SU-DHL-6 (cell line): ENCODE results near the gene BCAS1.

Experiments
- H2AFZ ChIP-seq: fragments of 200-600 bp; sonication (generic); 2 replicates; pipeline ENCODE4 v1.6.1; 2014; ENCODE audit warnings: low read depth, mild to moderate bottlenecking, moderate library complexity, mixed read lengths, antibody characterized with exemption, low read length; ENCODE audit not compliant: severe bottlenecking
- H3F3A ChIP-seq: fragments of 200-600 bp; shearing (Covaris generic); 2 replicates; pipeline ENCODE4 v1.6.0; 2016; ENCODE audit warnings: antibody characterized with exemption, mild to moderate bottlenecking; ENCODE audit not compliant: insufficient read depth
- H3K27ac ChIP-seq: fragments of 200-600 bp; sonication (generic); 2 replicates; pipeline ENCODE4 v1.5.1; 2016; ENCODE audit warnings: low read depth, mild to moderate bottlenecking, low read length, moderate library complexity, mixed read lengths
- H3K27me3 ChIP-seq: fragments of 200-600 bp; sonication (generic), shearing (Covaris generic); 2 replicates; pipeline ENCODE4 v1.6.0; 2014; ENCODE audit warnings: mild to moderate bottlenecking, low read length
- H3K36me3 ChIP-seq: fragments of 200-600 bp; sonication (generic); 2 replicates; pipeline ENCODE4 v1.6.1; 2014; ENCODE audit warnings: mild to moderate bottlenecking, low read length, mixed read lengths
- H3K4me2 ChIP-seq: fragments of 300-600, 200-600 bp; shearing (Covaris generic), sonication (generic); 2 replicates; pipeline ENCODE4 v1.6.0; 2014; ENCODE audit warnings: low read length, low read depth, mild to moderate bottlenecking; ENCODE audit not compliant: poor library complexity, severe bottlenecking
- H3K4me3 ChIP-seq: fragments of 200-600 bp; sonication (generic); 2 replicates; pipeline ENCODE4 v1.5.1; 2014; ENCODE audit warnings: antibody characterized with exemption, low read length, mild to moderate bottlenecking, mixed read lengths; ENCODE audit not compliant: insufficient read depth, poor library complexity, severe bottlenecking
- H3K79me2 ChIP-seq: fragments of 200-600 bp; sonication (generic); 2 replicates; pipeline ENCODE4 v1.6.1; 2014; ENCODE audit warnings: mild to moderate bottlenecking, low read length, moderate library complexity; ENCODE audit not compliant: insufficient read depth
- H3K9ac ChIP-seq: fragments of 200-600 bp; sonication (generic); 2 replicates; pipeline ENCODE4 v1.7.0; 2014; ENCODE audit warnings: mild to moderate bottlenecking, low read length
- H3K9me2 ChIP-seq: fragments of 200-600 bp; sonication (generic); replicated peaks from 2 replicates; pipeline ENCODE4 v1.6.1; 2014; ENCODE audit warnings: low read length; ENCODE audit not compliant: insufficient read depth
- H3K9me3 ChIP-seq: fragments of 200-600 bp; sonication (generic); 2 replicates; pipeline ENCODE4 v1.6.1; 2014; ENCODE audit warnings: low read length, mixed read lengths; ENCODE audit not compliant: insufficient read depth
- H4K20me1 ChIP-seq: fragments of 200-600 bp; sonication (generic); 2 replicates; pipeline ENCODE4 v1.6.1; 2014; ENCODE audit warnings: low read depth, mild to moderate bottlenecking, antibody characterized with exemption, low read length, moderate library complexity, mixed read lengths
- CTCF ChIP-seq: fragments of 200-600 bp; sonication (generic); IDR thresholded peaks from one replicate; pipeline ENCODE4 v1.5.1; 2017; ENCODE audit warnings: antibody characterized with exemption, mild to moderate bottlenecking, low read length, moderate library complexity; ENCODE audit not compliant: insufficient read depth, poor library complexity, severe bottlenecking
- EZH2phosphoT487 ChIP-seq: fragments of 200-600 bp; sonication (generic), shearing (Covaris generic); conservative IDR thresholded peaks from 2 replicates; pipeline ENCODE4 v1.6.1; 2018; ENCODE audit warnings: mild to moderate bottlenecking, antibody characterized with exemption, low read length, moderate library complexity, mixed read lengths

Gene BCAS1

GRCh38 chr20:53914091-53914780 lies 156.2 kb downstream of the BCAS1 start:
- H3K9me2 ChIP-seq = no peaks in the 10 kb centered on the region
- TF ChIP-seq EZH2phosphoT487 (no peak), CTCF (no peak)
- H3K9ac ChIP-seq = peak overlapping the region; percentile 63
- H3K4me2 ChIP-seq = peak overlapping the region; percentile 89
- H2AFZ ChIP-seq = peak overlapping the region; percentile 95
- peaks cover 22% of the 10 kb centered on the region; the same call in 1 of the 2 replicates for H3F3A ChIP-seq
- H4K20me1 ChIP-seq = no peaks in the 10 kb centered on the region
- no peaks in the 10 kb centered on the region for H3K36me3 ChIP-seq
- H3K27ac ChIP-seq = peak overlapping the region; percentile 69
- H3K9me3 ChIP-seq = no peaks in the 10 kb centered on the region
- no peaks in the 10 kb centered on the region for H3K27me3 ChIP-seq
- no peaks in the 10 kb centered on the region for H3K79me2 ChIP-seq
- H3K4me3 ChIP-seq = peak overlapping the region; percentile 52

- Histone ChIP-seq H3K9ac (peak overlapping the region; percentile 28; the same call in 1 of the 2 replicates), H3K79me2 (no peaks in the 10 kb centered on the region), H3K9me2 (no peaks in the 10 kb centered on the region), H3K9me3 (no peaks in the 10 kb centered on the region), H2AFZ (no peak overlapping the region), H3F3A (peaks cover 43% of the 10 kb centered on the region), H3K27me3 (no peaks in the 10 kb centered on the region), H3K27ac (peak overlapping the region; percentile 69), H3K4me2 (peak overlapping the region; percentile 1), H4K20me1 (no peaks in the 10 kb centered on the region), H3K36me3 (no peaks in the 10 kb centered on the region), H3K4me3 (no peak overlapping the region)
- TF ChIP-seq EZH2phosphoT487 (no peak), CTCF (no peak)
Measured at GRCh38 chr20:53911301-53911700, 159.1 kb downstream of the BCAS1 start.

- H3K4me2 ChIP-seq = no peak overlapping the region
- H3K27me3 ChIP-seq = no peaks in the 10 kb centered on the region
- no peaks in the 10 kb centered on the region for H3K79me2 ChIP-seq
- no peaks in the 10 kb centered on the region for H3K9me3 ChIP-seq
- H3K27ac ChIP-seq = peak overlapping the region; percentile 5
- no peaks in the 10 kb centered on the region for H3K36me3 ChIP-seq
- no peaks in the 10 kb centered on the region for H3K9me2 ChIP-seq
- TF ChIP-seq EZH2phosphoT487 (no peak), CTCF (no peak)
- no peak overlapping the region for H3K4me3 ChIP-seq
- H2AFZ ChIP-seq = no peak overlapping the region
- H3F3A ChIP-seq = peaks cover 46% of the 10 kb centered on the region
- H3K9ac ChIP-seq = no peak overlapping the region
- H4K20me1 ChIP-seq = no peaks in the 10 kb centered on the region
Measured at GRCh38 chr20:53910351-53911002, 159.9 kb downstream of the BCAS1 start.
